Measurements from ENCODE around the gene ARID4B.

- TF ChIP-seq CTCF (IDR thresholded peaks at IDR 0.05; ENCODE audit: insufficient read depth, low read length, poor library complexity, severe bottlenecking) (no peak), EZH2phosphoT487 (conservative IDR thresholded peaks at IDR 0.05; ENCODE audit: low read length) (no peak)
These were observed 28.7 kb downstream of the ARID4B start for GRCh38 chr1:235299169-235299858.
